ENCODE data around the gene INPP5A.

INPP5A gene

GRCh38 chr10:132698211-132698751, 160.7 kb downstream of the INPP5A start:
- no peaks in the 10 kb centered on the region for H3K9me3 ChIP-seq (replicated peaks; ENCODE audit: insufficient read depth, low read length)
- H3K4me2 ChIP-seq (ENCODE audit: low read depth, low read length) = no peak overlapping the region
- H3K27me3 ChIP-seq (replicated peaks; ENCODE audit: insufficient read depth, low read length) = no peaks in the 10 kb centered on the region; the same call in 1 of the 2 replicates
- no peaks in the 10 kb centered on the region for H3K4me1 ChIP-seq (ENCODE audit: low read length)
- TF ChIP-seq EZH2 (optimal IDR thresholded peaks at IDR 0.05; ENCODE audit: low read depth, low read length) = no peak
- no peak for TF ChIP-seq CTCF (IDR thresholded peaks at IDR 0.05; ENCODE audit: low read length)
- TF ChIP-seq EZH2phosphoT487 (IDR thresholded peaks at IDR 0.05; ENCODE audit: low read length) = no peak
- no peak overlapping the region for H3K4me3 ChIP-seq (ENCODE audit: low read length)
- H2AFZ ChIP-seq (ENCODE audit: low read length) = no peak overlapping the region
- H3K79me2 ChIP-seq (ENCODE audit: low read length) = no peaks in the 10 kb centered on the region
- no peaks in the 10 kb centered on the region for H3F3A ChIP-seq (ENCODE audit: insufficient read depth, low read length)
- H3K9me2 ChIP-seq (replicated peaks; ENCODE audit: insufficient read depth, low read length) = no peaks in the 10 kb centered on the region
- H3K27ac ChIP-seq (ENCODE audit: low read length) = no peak overlapping the region
- H3K36me3 ChIP-seq (replicated peaks; ENCODE audit: insufficient read depth, low read length) = no peaks in the 10 kb centered on the region
- no peak overlapping the region for H3K9ac ChIP-seq (ENCODE audit: low read length)
- no peaks in the 10 kb centered on the region for H4K20me1 ChIP-seq (ENCODE audit: insufficient read depth, low read length)
- no peak for DNase-seq

- no peak for TF ChIP-seq EZH2phosphoT487 (IDR thresholded peaks at IDR 0.05; ENCODE audit: low read length)
- no peak for TF ChIP-seq CTCF (IDR thresholded peaks at IDR 0.05; ENCODE audit: low read length)
- TF ChIP-seq EZH2 (optimal IDR thresholded peaks at IDR 0.05; ENCODE audit: low read depth, low read length) = no peak
- no peaks in the 10 kb centered on the region for H3K4me1 ChIP-seq (ENCODE audit: low read length)
- H3K27ac ChIP-seq (ENCODE audit: low read length) = no peak overlapping the region
- DNase-seq = no peak
- no peaks in the 10 kb centered on the region for H3K9me2 ChIP-seq (replicated peaks; ENCODE audit: insufficient read depth, low read length)
- no peaks in the 10 kb centered on the region for H3F3A ChIP-seq (ENCODE audit: insufficient read depth, low read length)
- no peak overlapping the region for H3K4me3 ChIP-seq (ENCODE audit: low read length)
- H3K4me2 ChIP-seq (ENCODE audit: low read depth, low read length) = no peak overlapping the region
- H3K27me3 ChIP-seq (replicated peaks; ENCODE audit: insufficient read depth, low read length) = no peaks in the 10 kb centered on the region; the same call in 1 of the 2 replicates
- H3K79me2 ChIP-seq (ENCODE audit: low read length) = no peaks in the 10 kb centered on the region
- H3K36me3 ChIP-seq (replicated peaks; ENCODE audit: insufficient read depth, low read length) = no peaks in the 10 kb centered on the region
- H3K9me3 ChIP-seq (replicated peaks; ENCODE audit: insufficient read depth, low read length) = no peaks in the 10 kb centered on the region
- H2AFZ ChIP-seq (ENCODE audit: low read length) = no peak overlapping the region
- H3K9ac ChIP-seq (ENCODE audit: low read length) = no peak overlapping the region
- H4K20me1 ChIP-seq (ENCODE audit: insufficient read depth, low read length) = no peaks in the 10 kb centered on the region
Observed at GRCh38 chr10:132698761-132699391, 161.3 kb downstream of the INPP5A start.

- TF ChIP-seq EZH2 (optimal IDR thresholded peaks at IDR 0.05; ENCODE audit: low read depth, low read length) = no peak
- no peak for TF ChIP-seq EZH2phosphoT487 (IDR thresholded peaks at IDR 0.05; ENCODE audit: low read length)
- TF ChIP-seq CTCF (IDR thresholded peaks at IDR 0.05; ENCODE audit: low read length) = no peak
- no peak for DNase-seq
- Histone ChIP-seq H3K9me2 (replicated peaks; ENCODE audit: insufficient read depth, low read length) (no peaks in the 10 kb centered on the region), H3K36me3 (replicated peaks; ENCODE audit: insufficient read depth, low read length) (no peaks in the 10 kb centered on the region), H2AFZ (ENCODE audit: low read length) (no peak overlapping the region), H3F3A (ENCODE audit: insufficient read depth, low read length) (no peaks in the 10 kb centered on the region), H3K27me3 (replicated peaks; ENCODE audit: insufficient read depth, low read length) (no peaks in the 10 kb centered on the region; the same call in 1 of the 2 replicates), H3K9ac (ENCODE audit: low read length) (no peak overlapping the region), H4K20me1 (ENCODE audit: insufficient read depth, low read length) (no peaks in the 10 kb centered on the region), H3K4me3 (ENCODE audit: low read length) (no peak overlapping the region), H3K9me3 (replicated peaks; ENCODE audit: insufficient read depth, low read length) (no peaks in the 10 kb centered on the region), H3K4me2 (ENCODE audit: low read depth, low read length) (no peak overlapping the region), H3K4me1 (ENCODE audit: low read length) (no peaks in the 10 kb centered on the region), H3K79me2 (ENCODE audit: low read length) (no peaks in the 10 kb centered on the region), H3K27ac (ENCODE audit: low read length) (no peak overlapping the region)
Observed at GRCh38 chr10:132699411-132700155, 162.0 kb downstream of the INPP5A start.
